ENCODE measurements around the gene BMPR1B.
"Not testable (repeated sequence)": the region's sequence is repeated elsewhere in the genome, so short reads cannot be mapped to it uniquely, and the experiment has no call there.

The BMPR1B gene

DNA sequence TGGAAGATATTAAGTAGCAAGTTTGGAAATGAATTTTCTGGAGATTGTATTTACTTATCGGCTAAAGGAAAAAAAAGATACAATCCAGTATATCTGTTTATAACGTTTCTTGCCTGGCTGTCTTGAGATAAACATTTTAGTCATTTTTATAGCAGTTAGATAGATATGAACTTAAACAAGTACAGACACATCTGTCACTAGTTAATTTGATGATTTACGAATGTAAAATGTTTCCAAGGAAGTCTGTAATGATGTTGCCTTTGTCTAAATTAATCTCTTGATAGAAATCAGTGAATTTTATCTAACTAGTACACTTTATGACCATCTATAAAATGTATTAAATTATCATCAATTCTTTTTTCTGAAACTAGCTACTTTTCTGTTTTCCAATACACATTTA lies 5.7 kb downstream of the BMPR1B start:
- no peak for FAIRE-seq

DNA sequence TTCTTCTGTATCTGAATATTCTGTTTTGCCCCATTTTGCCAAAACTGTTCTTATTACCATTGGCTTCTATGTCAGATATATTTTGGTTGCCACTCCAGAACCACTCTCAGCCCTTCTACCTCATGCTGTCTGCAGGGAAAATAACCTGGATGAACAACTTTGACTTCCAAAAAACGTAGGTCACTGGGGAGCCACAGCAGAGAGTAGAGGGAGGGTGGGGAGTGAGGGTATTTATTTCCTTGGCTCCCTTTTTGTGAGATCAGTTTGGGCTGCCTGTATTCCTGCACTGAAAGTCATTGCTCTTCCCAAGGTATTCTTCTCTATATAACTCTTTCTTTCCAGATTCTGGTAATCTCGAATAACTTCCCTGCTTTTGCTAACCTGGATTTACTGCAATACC lies 6.3 kb downstream of the BMPR1B start:
- FAIRE-seq = no peak

DNA sequence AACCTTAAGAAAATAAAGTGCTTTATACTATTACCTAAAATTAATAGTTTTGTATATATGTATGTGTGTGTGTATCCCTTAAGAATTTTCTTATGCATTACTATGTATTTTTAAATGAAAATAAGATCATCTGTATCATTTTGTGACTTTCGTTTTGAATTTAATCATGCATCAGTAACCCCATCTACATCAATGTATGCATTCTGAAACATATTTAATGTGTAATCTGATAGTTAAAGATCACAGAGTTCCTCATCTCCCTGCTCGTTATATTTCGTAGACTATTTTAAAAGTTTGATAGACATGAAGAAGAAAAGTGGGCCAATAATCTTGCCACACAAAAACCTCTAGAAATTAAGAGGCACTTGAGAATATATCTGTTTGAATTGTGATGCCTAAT lies 7.4 kb downstream of the BMPR1B start:
- no peak for FAIRE-seq

DNA sequence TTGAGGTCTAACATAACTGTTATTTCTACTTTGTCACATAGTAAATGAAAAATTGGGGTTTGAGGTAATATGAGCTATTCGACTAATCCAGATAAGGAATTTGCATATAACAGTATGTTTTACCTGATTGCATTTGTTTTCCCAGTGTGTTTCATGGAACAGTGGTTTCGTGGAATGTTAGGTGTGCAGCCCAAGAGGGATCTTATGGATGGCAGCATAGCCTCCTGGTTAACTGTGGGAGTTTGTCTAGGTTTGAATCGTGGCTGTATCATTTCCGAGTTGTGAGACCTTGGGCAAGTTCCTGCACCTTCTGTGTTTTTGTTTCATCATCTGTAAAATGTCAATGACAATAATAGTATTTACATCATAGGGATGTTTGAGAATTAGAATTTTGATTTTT lies 7.9 kb downstream of the BMPR1B start:
- FAIRE-seq = no peak

DNA sequence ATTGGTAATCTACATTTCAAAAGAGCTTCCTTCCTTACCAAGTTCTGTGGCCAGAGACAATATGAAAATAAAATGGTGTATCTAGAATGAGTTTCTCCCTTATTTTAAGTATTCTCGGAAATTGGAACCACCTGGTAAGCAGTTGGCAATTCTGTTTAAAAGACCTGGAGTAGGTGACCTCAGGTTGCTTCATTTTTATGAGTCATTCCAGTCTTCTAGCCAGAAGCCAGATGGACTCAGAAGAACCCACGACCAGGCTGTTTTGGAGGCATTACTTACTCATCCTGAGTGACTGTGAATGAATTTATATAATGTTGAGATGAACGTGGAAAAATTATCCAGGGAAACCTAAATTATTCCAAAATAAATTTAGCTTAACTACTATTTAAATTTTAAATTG lies 9.1 kb downstream of the BMPR1B start:
- FAIRE-seq = no peak

DNA sequence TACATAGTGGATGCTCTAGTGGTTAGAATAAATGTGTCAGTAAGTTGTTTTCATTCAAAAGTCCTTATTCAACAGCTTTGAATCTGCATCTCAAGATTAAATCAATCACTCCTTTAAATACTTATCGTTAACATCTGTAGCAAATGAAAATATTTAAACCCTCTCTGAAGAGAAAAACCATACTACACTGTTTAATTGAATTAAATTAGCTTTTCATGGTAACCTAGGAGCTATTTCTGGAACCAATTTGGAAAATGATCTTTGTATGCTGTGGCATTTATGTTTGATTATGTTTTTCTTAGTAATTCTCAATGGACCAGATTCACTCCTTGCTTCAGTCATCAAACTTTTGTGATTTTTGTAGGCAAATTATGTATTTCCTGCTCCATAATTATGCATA lies 9.7 kb downstream of the BMPR1B start:
- no peak for FAIRE-seq

DNA sequence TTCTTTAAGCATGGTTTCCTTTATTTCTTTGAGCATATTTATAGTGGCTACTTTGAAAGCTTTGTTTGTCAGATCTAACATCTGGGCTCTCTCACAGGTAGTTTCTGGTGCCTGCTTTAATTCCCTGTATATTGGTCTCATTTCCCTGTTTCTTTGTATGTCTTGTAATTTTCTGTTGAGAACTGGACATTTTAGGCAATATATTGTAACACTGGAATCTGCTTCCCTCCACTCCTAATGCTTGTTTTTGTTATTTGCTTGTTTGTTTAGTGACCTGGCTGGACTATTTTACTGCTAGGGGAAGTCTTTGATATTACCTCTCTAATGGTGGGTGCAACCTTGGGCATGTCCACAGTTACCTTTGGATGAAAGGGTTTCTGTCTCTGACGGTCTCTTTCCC lies 25.0 kb downstream of the BMPR1B start:
- no peak for FAIRE-seq

DNA sequence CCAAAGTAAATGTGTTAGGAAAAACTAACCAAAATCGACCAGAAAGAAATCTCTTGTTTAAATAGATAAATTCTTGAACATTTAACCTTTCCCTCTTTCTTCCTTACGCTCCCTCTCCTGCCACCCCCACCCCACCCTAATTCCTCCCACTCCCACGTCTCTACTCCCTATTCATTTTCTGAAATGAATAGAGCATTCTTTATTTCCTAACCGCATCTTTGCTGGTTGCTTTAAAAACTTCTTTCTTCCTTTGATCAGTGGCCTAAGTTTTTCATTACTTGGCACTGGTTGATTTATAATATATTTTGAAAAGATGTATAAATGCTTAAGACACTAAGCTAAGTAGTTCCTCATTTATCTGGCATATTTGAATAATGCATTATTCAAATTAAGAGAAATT lies 33.9 kb downstream of the BMPR1B start:
- no peak for FAIRE-seq

DNA sequence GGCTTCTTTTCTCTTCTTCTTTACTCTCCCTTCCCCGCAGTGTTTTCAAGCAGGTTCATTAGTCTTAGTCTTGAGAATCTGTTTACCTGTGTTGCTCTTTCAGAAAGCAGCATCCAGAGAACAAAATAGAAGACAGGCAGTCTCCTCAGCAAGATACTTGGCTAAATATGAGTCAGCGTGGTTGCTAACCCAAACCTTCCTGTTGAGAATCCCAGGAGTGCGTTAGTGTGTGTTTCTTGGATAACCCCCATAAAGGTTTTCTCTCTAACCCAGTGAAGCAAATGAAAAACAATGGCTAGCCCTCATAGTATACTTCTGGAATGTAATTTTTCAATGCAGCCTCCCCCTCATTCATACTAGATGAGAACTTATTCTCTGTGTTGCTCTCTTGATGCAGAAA lies 41.1 kb downstream of the BMPR1B start:
- no peak for FAIRE-seq

DNA sequence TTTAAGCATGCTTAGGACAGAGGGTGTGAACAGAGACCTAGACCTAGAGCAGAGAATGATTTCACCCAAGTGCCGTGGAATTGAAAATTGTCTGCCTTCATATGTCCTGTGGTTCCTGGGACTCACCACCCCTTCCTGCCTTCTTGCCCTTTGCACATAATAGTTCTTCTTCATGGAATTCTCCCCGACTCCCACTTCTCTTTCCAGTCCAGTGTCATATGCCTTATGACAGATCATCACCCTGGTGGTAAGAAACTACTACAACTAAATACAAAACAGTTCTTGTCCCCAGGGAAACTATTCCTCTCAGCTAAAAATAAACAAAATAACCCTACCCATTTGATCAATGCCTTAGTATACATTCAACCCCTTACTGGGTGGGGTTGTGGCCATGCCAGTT lies 43.3 kb downstream of the BMPR1B start:
- no peak for FAIRE-seq

DNA sequence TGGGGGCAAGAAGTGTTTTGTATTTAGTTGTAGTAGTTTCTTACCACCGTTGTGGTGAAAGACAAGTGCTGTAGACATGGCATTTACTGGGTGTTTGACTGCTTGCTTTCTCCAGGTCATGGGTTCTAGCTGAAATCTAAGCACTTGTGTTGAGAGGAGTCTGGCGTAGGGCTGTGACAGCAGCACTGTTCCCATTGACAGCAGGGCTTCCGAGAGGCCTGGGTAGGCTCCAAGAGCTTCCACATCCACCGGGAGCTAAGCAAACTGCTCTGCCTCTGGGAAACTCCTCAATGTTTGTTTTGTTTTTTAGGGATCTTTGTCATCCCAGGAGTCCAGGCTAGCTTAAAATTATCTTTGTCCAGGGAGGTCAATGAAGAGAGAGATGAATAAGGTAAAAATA lies 44.3 kb downstream of the BMPR1B start:
- FAIRE-seq = no peak

DNA sequence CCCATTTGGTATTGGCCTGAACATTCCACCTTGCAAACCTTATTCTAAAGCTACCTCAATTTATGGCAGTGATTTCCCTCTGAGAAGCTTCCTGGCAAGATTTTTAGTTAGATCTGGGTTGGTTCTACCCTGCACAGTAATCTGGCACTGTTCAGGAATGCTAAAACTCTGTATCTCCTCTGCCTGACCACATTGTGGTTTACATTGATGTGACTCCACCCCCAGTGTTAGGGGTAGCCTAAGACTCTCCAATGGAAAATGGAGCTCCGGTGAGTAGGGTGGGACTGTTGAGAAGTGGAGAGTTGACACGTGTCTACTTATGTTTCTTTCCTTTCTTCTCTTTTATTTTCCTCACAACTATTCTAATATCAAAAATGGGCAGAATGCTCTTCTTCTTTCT lies 45.4 kb downstream of the BMPR1B start:
- no peak for FAIRE-seq

DNA sequence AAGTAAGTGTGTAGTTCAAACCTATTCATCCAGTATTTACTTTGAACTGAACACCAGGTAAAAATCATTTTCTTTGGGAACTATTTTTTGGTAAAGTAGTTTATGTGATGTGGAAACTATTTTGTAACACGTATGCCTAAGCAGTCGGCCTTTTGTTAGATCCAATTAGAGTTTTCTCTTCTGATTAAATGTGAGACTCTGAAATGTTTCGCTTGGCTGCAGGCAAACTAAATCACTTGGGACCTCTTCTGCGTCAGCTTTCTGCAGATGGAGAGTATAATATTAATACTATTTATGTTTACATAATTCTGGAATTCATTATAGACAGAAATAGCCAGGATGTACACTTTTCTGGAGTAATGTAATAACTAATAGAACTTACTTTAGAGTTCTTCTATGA lies 46.9 kb downstream of the BMPR1B start:
- FAIRE-seq = no peak

DNA sequence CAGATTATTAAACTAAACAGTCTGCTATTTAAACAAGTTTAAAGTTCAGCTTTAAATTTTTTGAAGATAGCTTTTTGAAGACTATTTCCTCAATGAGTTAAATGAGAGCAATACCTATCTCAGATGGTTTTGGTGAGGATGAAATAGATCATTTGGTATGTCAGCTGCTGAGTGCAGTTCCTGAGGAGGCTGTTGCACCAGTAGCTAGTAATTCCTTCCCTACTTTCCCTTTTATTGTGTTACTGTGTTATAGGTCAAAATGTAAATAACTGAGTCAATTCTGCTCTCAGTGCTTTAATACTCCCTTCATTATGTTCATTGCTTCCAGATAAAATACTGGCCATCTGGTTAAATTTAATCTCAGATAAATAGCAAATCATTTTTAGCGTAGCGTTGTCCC lies 48.6 kb downstream of the BMPR1B start:
- no peak for FAIRE-seq

DNA sequence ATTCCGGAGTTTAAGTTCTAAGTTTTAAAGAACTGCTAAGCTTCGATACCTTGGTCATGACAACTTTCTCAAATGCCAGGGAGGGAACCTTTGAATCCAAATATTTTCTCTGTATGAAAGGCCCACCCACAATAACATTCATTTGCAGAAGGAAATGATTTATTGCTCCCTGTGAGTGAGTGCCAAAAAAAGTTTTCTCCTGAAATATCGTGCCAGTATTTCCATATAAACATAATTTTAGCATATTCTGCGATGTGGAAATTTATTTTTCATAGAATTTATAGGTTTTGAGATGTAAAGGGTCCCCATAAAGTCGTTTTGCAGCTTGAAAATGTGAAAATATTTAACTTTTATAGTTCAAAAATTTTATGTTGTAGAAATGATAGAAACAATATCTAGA lies 53.9 kb downstream of the BMPR1B start:
- no peak for FAIRE-seq

DNA sequence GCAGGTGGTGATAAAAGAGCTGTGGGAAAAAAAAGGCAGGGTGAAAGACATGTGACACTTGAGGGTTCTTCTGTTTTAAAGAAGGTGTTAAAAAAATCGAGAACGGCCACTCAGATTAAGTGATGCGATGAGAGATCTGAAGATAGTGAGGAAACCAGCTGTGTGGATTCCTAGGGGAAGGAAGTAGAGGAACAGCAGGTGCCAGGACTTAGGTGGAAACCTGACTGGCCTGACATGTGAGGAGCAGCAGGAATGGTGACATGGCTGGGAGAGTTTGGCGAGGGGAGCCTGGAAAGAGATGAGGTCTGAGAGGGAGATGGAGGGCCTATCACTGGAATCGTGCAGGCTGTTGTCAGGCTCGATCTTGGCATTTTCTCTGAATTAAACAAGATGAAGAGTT lies 55.5 kb downstream of the BMPR1B start:
- no peak for FAIRE-seq

DNA sequence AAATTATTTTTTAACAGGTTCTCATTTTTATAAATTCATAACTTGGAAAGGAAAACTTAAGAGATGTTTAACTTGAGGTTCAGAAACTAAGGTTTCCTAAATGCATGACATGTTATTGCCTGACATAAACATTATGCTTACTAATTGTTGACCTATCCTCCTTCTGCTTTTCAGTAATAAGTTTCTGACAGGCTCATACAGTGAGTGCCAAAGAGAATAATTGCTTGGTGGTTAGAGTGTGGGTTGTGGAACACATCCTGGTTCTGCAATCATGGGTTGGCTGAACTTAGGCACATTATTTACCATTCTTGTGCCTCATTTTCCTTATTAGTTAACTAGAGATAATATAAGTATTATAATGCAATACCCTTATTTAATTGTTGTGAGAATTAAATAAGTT lies 56.5 kb downstream of the BMPR1B start:
- FAIRE-seq = no peak

DNA sequence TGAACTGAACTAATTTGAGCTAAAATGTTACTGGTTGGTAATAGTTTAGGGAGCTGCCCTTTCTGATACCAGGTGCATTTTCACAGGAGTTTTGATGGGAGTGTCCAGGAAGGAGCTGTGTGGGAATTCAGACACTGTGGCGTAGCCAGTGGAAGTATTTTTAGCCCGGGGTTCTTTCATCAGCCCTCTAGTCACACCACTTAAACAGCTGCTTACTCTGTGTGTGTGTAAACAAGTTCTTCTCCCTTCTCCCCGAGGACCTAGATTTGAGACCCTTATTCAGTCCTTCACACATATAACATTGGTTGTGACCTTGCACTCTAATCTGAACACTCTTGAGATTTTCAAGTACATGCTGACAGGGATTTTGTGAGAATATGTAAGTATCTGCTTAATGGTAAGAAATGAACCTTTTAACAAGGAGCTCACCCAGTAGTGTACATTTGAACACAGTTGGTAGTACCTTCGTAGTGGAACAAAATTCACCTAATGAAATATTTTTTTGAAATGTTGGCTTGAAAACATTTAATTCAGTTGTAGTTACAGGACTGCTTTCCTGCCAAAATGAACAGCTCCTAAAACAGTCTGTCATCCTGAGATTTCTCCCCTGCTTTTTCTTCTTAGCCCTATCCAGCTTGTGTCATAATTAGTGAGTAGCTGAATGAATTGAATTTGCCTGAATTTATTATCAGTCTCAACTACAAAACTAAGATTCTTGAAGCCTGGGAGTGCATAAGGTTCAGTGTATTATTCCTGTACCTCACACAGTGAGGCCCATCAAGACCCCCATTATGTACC lies 61.8 kb downstream of the BMPR1B start:
- no peak for FAIRE-seq

DNA sequence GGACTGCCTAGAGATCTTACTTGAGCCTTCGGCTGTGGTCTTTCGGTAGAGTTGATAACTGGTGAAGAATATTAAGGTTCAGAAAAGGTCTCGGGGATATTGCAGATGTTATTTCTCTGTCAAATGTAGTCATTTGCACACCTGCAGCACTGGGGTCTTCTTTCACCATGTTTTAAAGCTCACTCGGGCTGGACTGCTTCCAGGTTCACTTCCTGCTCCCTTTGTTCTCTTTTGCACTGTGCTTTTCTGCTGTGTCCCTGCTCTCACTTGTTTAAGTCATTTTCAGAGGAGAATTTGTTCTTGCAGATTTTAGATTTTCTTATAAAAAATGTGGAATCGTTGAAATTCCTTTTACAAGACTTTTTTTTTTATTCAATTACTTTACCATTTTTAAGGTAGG lies 68.5 kb downstream of the BMPR1B start:
- FAIRE-seq = no peak

DNA sequence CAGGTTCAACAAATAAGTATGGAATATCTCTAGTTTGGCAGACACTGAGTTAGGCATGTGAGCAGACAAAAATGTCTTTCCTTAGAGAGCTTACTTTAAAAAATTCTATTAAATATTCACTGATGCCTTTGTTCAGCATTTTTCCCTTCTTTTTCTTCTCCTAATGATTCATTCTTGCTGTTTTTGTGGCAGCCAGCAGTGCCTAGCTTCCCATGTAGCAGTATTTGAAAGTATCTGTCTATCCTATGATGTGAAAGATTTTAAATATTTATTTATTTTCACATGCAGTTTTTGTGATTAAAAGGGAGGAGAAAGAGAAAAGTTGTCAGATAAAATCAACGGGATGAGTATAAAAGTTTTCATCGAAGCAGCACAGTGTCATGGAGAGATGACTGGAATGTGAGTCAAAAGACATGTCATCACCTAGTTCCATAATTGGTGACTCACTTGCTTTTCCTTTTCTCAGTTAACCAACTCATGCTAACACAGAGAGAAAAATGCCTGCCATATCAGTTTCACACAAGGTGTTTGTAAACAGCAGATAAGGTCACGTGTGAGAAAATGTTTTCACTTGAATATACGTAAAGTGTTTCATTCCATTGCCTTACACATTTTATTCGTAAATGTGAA lies 69.8 kb downstream of the BMPR1B start:
- FAIRE-seq = no peak

DNA sequence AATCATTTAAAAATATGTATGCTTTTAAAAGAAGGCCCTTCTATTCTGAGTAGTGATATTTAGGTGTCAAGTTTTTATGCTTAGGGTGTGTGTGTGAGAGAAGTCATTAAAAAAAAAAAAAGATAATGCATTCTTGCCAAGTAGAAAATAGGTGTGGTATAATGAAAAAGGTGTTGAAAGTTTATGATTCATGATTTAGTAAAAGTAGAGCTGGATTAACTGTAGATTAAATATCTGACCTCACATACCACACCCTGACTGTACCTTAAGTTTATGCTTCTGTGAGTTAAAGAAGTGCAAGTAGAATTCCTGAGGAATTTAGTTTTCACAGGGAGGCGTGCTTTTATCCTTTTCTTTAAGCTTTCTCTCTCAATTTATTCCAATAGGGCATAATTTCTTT lies 71.1 kb downstream of the BMPR1B start:
- FAIRE-seq = no peak

DNA sequence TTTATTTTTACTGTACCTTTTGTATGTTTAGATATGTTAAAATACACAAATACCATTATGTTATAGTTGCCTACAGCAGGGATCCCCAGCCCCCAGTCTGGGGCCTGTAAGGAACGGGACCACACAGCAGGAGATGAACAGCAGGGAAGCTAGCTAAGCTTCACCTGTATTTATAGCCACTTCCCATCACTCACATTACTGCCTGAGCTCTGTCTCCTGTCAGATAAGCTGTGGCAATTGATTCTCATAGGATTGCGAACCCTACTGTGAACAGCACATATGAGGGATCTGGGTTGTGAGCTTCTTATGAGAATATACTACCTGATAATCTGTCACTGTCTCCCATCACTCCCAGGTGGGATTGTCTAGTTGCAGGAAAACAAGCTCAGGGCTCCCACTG lies 73.9 kb downstream of the BMPR1B start:
- FAIRE-seq = no peak

DNA sequence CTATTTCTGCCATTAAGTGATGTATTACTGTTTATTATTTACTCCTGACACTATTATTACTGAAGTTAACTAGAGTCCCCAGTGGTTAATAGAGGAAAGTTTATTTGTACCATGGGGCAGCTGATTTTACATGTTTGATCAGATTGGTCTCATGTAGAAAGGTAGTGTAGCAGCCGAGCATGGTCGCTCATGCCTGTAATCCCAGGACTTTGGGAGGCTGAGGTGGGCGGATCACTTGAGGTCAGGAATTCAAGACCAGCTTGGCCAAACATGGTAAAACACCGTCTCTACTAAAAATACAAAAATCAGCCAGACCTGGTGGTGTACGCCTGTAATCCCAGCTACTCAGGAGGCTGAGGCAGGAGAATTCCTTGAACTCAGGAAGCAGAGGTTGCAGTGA lies 74.6 kb downstream of the BMPR1B start:
- FAIRE-seq = not testable (repeated sequence)

DNA sequence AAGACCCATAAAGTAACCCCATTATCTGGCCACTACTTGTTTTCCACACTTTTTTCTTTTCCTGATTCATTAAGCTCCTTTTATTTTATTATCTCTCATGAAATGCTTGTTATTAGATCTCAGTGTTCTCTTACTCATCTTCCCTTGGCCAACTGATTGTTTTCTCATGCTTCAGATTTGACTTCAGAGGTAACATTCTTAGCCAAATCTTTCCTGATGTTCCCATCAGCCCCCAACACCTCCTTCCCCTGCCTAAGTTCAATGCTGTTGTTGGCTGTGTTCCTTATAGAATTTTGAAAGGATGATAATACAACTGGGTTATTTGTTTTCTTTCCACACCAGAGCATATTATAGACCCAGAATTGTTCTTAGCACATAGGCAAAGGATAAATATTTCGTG lies 75.6 kb downstream of the BMPR1B start:
- no peak for FAIRE-seq

DNA sequence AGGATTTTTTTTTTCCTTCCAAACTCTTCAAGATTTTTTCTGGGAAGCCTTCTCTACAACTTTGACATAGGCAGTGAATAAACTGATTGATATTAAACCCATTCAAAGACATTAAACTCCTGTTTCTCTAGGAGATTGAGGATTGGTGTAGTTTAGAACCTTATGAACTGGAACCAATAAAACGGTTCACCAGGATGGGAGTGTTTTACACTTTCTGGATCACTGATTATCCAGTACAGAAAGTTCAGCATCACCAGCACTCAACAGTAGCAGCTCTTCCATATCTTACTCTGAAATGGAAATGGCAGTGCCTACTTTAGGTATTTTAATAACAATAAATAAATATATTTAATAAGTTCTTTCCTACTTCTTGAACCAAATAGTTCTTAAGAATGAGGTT lies 76.7 kb downstream of the BMPR1B start:
- no peak for FAIRE-seq

Data from islet of Langerhans (tissue), 1 donor.